HFF-Myc (cell line): ENCODE measurements around the gene FAM222A.

ENCODE experiments used
- DNase-seq: peaks from one replicate; pipeline ENCODE4 v3.0.0-alpha.2; 2011; ENCODE audit warnings: low read depth; ENCODE audit errors: extremely low read depth
- H3K4me3 ChIP-seq: replicated peaks from 2 replicates; pipeline ENCODE4 v1.5.1; 2011; ENCODE audit warnings: low read depth, mild to moderate bottlenecking, control low read depth, low read length
- CTCF ChIP-seq: IDR thresholded peaks from 2 replicates; pipeline ENCODE4 v1.5.1; 2012; ENCODE audit warnings: mild to moderate bottlenecking, low read depth, low read length, control low read depth; ENCODE audit errors: missing control alignments

The FAM222A gene

DNA sequence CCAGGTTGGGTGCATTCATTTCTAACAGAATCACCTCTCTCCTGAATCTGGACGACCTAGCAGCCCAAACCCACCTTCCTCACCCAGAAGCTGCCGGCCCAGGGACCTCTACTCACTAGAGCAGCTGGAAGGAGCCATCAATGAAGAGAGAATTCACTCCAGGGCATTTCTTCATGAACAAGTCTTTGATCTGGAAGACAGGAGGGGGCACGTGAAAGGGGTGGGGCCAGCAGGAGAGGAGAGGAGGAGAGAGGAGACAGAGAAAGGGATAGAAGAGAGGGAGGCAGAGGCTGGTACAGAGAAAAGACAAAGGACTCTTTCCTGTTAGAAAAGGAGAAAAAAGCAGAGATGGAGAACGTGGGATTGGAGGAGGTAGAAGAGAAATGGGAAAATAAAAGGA, 79.8 kb downstream of the FAM222A start:
- no peak for DNase-seq
- H3K4me3 ChIP-seq = no peak overlapping the region
- no peak for TF ChIP-seq CTCF

DNA sequence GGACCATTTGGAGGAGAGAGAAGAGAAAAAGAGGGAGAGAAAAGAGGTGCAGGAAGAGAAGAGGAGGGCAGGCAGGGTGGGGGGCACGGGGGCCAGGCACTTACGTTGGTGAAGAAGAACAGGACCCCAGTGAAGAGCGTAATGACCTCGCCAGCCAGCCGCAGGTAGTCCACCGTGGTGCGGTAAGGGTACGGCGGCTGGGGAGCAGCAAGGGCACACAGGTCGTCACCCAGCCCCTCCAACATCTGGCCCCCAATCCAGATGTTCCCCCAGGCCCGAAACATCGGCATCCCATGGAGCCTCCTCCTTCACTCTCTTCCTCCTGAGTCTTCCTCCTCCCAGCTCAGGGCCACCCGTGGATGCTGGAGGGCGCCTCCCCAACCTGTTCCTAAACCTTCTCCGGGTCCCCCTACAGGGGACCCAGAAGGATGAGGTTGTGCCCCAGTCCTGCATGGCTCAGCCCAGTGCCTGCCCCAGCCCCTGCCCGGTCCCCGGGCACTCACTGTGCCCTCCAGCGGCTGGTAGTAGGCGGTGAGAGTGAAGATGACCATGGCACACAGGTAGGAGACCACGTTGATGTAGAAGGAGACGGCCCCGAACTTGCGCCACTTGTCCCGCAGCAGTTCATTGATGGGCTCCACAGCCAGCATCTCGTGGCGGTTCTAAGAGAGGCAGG, 80.3 kb downstream of the FAM222A start:
- no peak for TF ChIP-seq CTCF
- no peak for DNase-seq
- no peak overlapping the region for H3K4me3 ChIP-seq

DNA sequence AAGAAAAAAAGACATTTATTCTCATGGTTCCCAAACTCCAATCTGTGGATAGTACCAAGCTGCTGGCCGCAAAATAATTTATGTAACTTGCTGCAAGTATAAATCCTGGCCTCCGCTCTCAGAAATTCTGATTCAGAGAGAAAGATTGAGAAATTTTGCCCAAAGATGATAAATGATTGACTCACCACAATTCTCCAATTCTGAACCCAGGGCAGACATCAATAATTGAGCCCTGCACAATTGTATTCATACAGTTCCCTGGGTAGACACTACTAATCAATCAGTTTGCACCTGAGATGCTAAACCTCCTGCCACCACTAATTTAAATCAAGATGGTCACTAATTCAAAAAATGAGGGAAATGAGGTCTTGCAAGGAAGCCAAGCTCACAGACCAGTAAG, 81.4 kb downstream of the FAM222A start:
- TF ChIP-seq CTCF = no peak
- H3K4me3 ChIP-seq = no peak overlapping the region
- no peak for DNase-seq

GRCh38 chr12:109796057-109796456, 82.4 kb downstream of the FAM222A start:
- DNase-seq = no peak
- H3K4me3 ChIP-seq = no peak overlapping the region
- no peak for TF ChIP-seq CTCF

DNA sequence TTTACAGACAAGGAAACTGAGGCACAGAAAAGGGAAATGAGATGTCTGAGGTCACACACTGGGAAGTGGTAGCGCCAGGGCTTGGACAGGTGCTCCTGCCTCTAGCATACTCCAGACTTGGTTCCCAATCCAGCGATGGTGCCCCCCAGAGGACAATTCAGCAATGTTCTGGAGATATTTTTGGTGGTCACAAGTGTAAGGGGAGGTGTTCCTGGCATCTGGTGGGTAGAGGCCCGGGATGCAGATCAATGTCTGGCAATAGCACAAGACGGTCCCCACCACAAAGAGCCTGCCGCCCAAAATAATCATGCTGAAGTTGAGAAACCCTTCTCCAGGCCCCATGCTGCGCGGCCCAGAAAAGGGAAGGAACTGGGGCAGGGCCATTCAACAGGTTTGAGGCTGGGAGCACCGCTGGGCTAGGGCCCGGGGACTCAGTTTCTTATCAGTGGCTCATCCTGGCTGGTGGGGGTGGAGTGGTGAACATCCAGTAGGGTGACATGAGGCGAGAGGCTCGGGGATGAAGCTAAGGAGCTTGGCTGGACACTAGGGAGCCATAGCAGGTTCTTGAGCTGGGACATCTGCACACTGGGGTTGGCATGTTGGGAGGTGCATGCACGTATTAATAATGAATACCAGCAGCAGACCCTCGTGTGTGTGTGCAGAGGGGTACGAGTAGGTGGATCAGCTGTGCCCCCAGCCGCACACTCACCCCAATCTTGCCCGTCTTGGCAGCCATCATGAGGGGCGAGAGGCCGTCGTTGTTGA, 84.5 kb downstream of the FAM222A start:
- H3K4me3 ChIP-seq = no peak overlapping the region
- DNase-seq = no peak
- peak; percentile 29 for TF ChIP-seq CTCF

DNA sequence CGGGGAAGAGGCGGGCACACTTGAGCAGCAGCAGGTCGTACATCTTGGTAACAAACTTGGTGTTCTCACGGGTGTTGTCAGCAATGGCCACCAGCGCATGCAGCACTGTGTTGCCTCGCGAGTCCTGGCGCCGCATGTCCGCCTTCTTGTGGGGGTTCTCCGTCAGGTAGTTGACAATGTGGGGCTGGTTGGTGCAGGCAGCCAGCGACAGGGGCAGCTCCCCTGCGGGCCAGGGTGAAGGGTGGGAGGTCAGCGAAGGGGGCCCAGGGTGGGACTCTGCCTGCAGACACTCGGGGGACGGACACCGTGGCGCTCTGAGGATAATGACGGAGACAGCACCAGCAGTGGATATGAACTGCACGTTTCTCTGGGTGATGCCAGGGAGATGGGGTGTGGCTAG, 85.1 kb downstream of the FAM222A start:
- no peak for DNase-seq
- no peak for TF ChIP-seq CTCF
- no peak overlapping the region for H3K4me3 ChIP-seq
